ENCODE results near the gene FRK.

The FRK gene

DNA sequence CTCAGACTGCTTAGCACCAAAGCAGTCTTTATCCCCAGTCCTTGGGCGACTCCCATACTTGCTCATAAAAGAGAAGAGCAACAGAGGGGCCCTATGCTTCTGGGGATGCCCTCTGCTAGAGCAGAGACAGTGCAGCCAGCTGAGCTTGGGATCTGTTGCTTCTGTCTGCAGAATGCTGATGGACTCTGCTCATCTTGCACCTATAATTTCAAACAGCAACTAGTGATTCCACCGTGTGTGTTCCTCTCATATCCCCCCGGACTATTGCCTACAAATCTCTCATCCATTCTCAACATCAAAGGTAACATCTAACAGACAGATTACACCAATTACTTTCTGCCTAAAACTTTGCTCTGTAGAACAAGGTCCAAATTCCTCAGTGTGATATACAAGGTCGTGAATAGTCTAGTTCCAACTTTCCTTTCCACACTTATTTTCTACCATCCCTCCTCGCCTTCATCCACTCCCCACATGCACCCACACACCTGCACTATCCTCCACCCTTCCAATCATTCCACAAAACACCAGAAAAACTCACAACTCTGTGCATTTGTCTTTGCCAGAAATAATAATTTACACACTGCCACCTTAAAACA lies 62.6 kb downstream of the FRK start:
- H3K27me3 ChIP-seq (ENCODE audit: control insufficient read depth in 1 of 2, insufficient read depth in 1 of 2, low read length in 2 of 2): no peaks in the 10 kb centered on the region
- H3K79me1 ChIP-seq (replicated peaks; ENCODE audit: low read length, poor library complexity, severe bottlenecking): peaks cover 32% of the 10 kb centered on the region
- no peak overlapping the region for H4K91ac ChIP-seq (ENCODE audit: low read length)
- H2AFZ ChIP-seq (ENCODE audit: low read depth, low read length): no peak overlapping the region
- no peak overlapping the region for H2BK12ac ChIP-seq (ENCODE audit: low read length in 2 of 2)
- no peak overlapping the region for H3K23ac ChIP-seq (ENCODE audit: low read length in 2 of 2)
- no peak overlapping the region for H3K4me2 ChIP-seq (ENCODE audit: low read length, poor library complexity, severe bottlenecking)
- H2BK15ac ChIP-seq (ENCODE audit: low read depth, poor library complexity, severe bottlenecking): no peak overlapping the region
- no peak overlapping the region for H3K9ac ChIP-seq (ENCODE audit: low read length)
- no peak overlapping the region for H2BK5ac ChIP-seq (ENCODE audit: low read depth, low read length, poor library complexity, severe bottlenecking)
- H2AK5ac ChIP-seq (ENCODE audit: low read length, severe bottlenecking): no peak overlapping the region
- no peak overlapping the region for H3K4ac ChIP-seq (ENCODE audit: low read depth in 1 of 2, low read length in 2 of 2)
- no peaks in the 10 kb centered on the region for H3K9me3 ChIP-seq (ENCODE audit: control insufficient read depth, low read length)
- no peak overlapping the region for H3K27ac ChIP-seq (ENCODE audit: low read length, poor library complexity, severe bottlenecking)
- H3K4me3 ChIP-seq (ENCODE audit: insufficient read depth in 1 of 2, low read depth in 1 of 2, low read length in 2 of 2): no peak overlapping the region
- 91% methylated on average over 5 of the region's 5 CpGs for WGBS
- no peak overlapping the region for H3K18ac ChIP-seq (ENCODE audit: low read depth in 1 of 2, low read length in 2 of 2)
- no peaks in the 10 kb centered on the region for H3K4me1 ChIP-seq (ENCODE audit: control insufficient read depth, insufficient read depth, low read depth, low read length)
- H4K8ac ChIP-seq (ENCODE audit: low read length): no peak overlapping the region
- H2BK120ac ChIP-seq (ENCODE audit: low read depth, low read length): no peak overlapping the region
- no peak for DNase-seq
- no peak overlapping the region for H3K14ac ChIP-seq (ENCODE audit: low read length in 2 of 2)
- H3K36me3 ChIP-seq (ENCODE audit: control insufficient read depth in 1 of 2, insufficient read depth in 2 of 2, low read depth in 1 of 2, low read length in 2 of 2): peaks cover 0 to 18% of the 10 kb centered on the region in 2 experiments

- H3K9ac ChIP-seq (ENCODE audit: low read length): no peak overlapping the region
- H4K91ac ChIP-seq (ENCODE audit: low read length): no peak overlapping the region
- no peak overlapping the region for H3K18ac ChIP-seq (ENCODE audit: low read depth in 1 of 2, low read length in 2 of 2)
- no peak overlapping the region for H3K4me2 ChIP-seq (ENCODE audit: low read length, poor library complexity, severe bottlenecking)
- H3K27me3 ChIP-seq (ENCODE audit: control insufficient read depth in 1 of 2, insufficient read depth in 1 of 2, low read length in 2 of 2): no peaks in the 10 kb centered on the region
- H2BK5ac ChIP-seq (ENCODE audit: low read depth, low read length, poor library complexity, severe bottlenecking): no peak overlapping the region
- WGBS: 93% methylated on average over 1 of the region's 2 CpGs
- H3K79me1 ChIP-seq (replicated peaks; ENCODE audit: low read length, poor library complexity, severe bottlenecking): peaks cover 16% of the 10 kb centered on the region
- H3K4me1 ChIP-seq (ENCODE audit: control insufficient read depth, insufficient read depth, low read depth, low read length): no peaks in the 10 kb centered on the region
- DNase-seq: no peak
- H3K36me3 ChIP-seq (ENCODE audit: control insufficient read depth in 1 of 2, insufficient read depth in 2 of 2, low read depth in 1 of 2, low read length in 2 of 2): no peaks in the 10 kb centered on the region
- no peak overlapping the region for H2BK15ac ChIP-seq (ENCODE audit: low read depth, poor library complexity, severe bottlenecking)
- peaks cover 2% of the 10 kb centered on the region for H3K9me3 ChIP-seq (ENCODE audit: control insufficient read depth, low read length)
- H2BK12ac ChIP-seq (ENCODE audit: low read length in 2 of 2): no peak overlapping the region
- no peak overlapping the region for H2AK5ac ChIP-seq (ENCODE audit: low read length, severe bottlenecking)
- no peak overlapping the region for H3K23ac ChIP-seq (ENCODE audit: low read length in 2 of 2)
- no peak overlapping the region for H3K4ac ChIP-seq (ENCODE audit: low read depth in 1 of 2, low read length in 2 of 2)
- no peak overlapping the region for H2BK120ac ChIP-seq (ENCODE audit: low read depth, low read length)
- H3K14ac ChIP-seq (ENCODE audit: low read length in 2 of 2): no peak overlapping the region
- no peak overlapping the region for H4K8ac ChIP-seq (ENCODE audit: low read length)
- no peak overlapping the region for H3K27ac ChIP-seq (ENCODE audit: low read length, poor library complexity, severe bottlenecking)
- no peak overlapping the region for H3K4me3 ChIP-seq (ENCODE audit: insufficient read depth in 1 of 2, low read depth in 1 of 2, low read length in 2 of 2)
- H2AFZ ChIP-seq (ENCODE audit: low read depth, low read length): no peak overlapping the region
Measured at GRCh38 chr6:115986026-115986425, 74.7 kb downstream of the FRK start.

GRCh38 chr6:115984809-115985208 lies 75.9 kb downstream of the FRK start:
- Histone ChIP-seq H3K27ac (ENCODE audit: low read length, poor library complexity, severe bottlenecking) (no peak overlapping the region), H2BK5ac (ENCODE audit: low read depth, low read length, poor library complexity, severe bottlenecking) (no peak overlapping the region), H2BK120ac (ENCODE audit: low read depth, low read length) (no peak overlapping the region), H3K14ac (ENCODE audit: low read length in 2 of 2) (no peak overlapping the region), H3K4me3 (ENCODE audit: insufficient read depth in 1 of 2, low read depth in 1 of 2, low read length in 2 of 2) (no peak overlapping the region), H3K9me3 (ENCODE audit: control insufficient read depth, low read length) (no peaks in the 10 kb centered on the region), H2AK5ac (ENCODE audit: low read length, severe bottlenecking) (no peak overlapping the region), H3K79me1 (replicated peaks; ENCODE audit: low read length, poor library complexity, severe bottlenecking) (peaks cover 16% of the 10 kb centered on the region), H3K36me3 (ENCODE audit: control insufficient read depth in 1 of 2, insufficient read depth in 2 of 2, low read depth in 1 of 2, low read length in 2 of 2) (no peaks in the 10 kb centered on the region), H2BK15ac (ENCODE audit: low read depth, poor library complexity, severe bottlenecking) (no peak overlapping the region), H3K23ac (ENCODE audit: low read length in 2 of 2) (no peak overlapping the region), H2AFZ (ENCODE audit: low read depth, low read length) (no peak overlapping the region), H4K8ac (ENCODE audit: low read length) (no peak overlapping the region), H3K27me3 (ENCODE audit: control insufficient read depth in 1 of 2, insufficient read depth in 1 of 2, low read length in 2 of 2) (no peaks in the 10 kb centered on the region), H3K4ac (ENCODE audit: low read depth in 1 of 2, low read length in 2 of 2) (no peak overlapping the region), H3K18ac (ENCODE audit: low read depth in 1 of 2, low read length in 2 of 2) (no peak overlapping the region), H3K4me1 (ENCODE audit: control insufficient read depth, insufficient read depth, low read depth, low read length) (no peaks in the 10 kb centered on the region), H2BK12ac (ENCODE audit: low read length in 2 of 2) (no peak overlapping the region), H3K9ac (ENCODE audit: low read length) (no peak overlapping the region), H3K4me2 (ENCODE audit: low read length, poor library complexity, severe bottlenecking) (no peak overlapping the region), H4K91ac (ENCODE audit: low read length) (no peak overlapping the region)
- no CpG with 5 or more reads among the region's 2 CpGs for WGBS
- DNase-seq: no peak

DNA sequence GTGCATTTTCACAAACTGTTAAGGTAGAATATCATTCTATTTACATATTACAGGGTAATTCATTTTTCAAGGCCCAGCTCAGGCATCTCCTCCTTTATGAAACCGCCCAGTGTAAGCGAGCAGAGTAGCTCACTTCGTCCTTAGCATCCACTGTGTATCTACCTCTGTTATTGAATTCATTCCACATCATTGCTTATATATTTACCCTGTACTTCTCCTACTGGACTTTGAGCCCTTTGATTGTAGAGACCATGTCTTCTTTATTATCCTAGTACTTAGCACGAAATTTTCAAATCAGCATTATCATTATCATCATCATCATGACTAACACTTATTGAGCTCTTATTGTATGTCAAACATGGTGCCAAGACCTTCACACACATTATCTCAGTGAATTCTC lies 76.7 kb downstream of the FRK start:
- no peak overlapping the region for H4K91ac ChIP-seq (ENCODE audit: low read length)
- no peaks in the 10 kb centered on the region for H3K9me3 ChIP-seq (ENCODE audit: control insufficient read depth, low read length)
- no peak overlapping the region for H2BK12ac ChIP-seq (ENCODE audit: low read length in 2 of 2)
- no peak overlapping the region for H3K4me2 ChIP-seq (ENCODE audit: low read length, poor library complexity, severe bottlenecking)
- H3K27ac ChIP-seq (ENCODE audit: low read length, poor library complexity, severe bottlenecking): no peak overlapping the region
- no peak overlapping the region for H4K8ac ChIP-seq (ENCODE audit: low read length)
- H3K4me1 ChIP-seq (ENCODE audit: control insufficient read depth, insufficient read depth, low read depth, low read length): no peaks in the 10 kb centered on the region
- no peak for DNase-seq
- WGBS: 80% methylated on average over 4 of the region's 4 CpGs
- no peak overlapping the region for H3K18ac ChIP-seq (ENCODE audit: low read depth in 1 of 2, low read length in 2 of 2)
- H3K36me3 ChIP-seq (ENCODE audit: control insufficient read depth in 1 of 2, insufficient read depth in 2 of 2, low read depth in 1 of 2, low read length in 2 of 2): no peaks in the 10 kb centered on the region
- peaks cover 16% of the 10 kb centered on the region for H3K79me1 ChIP-seq (replicated peaks; ENCODE audit: low read length, poor library complexity, severe bottlenecking)
- no peak overlapping the region for H2AFZ ChIP-seq (ENCODE audit: low read depth, low read length)
- H3K23ac ChIP-seq (ENCODE audit: low read length in 2 of 2): no peak overlapping the region
- H2BK5ac ChIP-seq (ENCODE audit: low read depth, low read length, poor library complexity, severe bottlenecking): no peak overlapping the region
- H2BK120ac ChIP-seq (ENCODE audit: low read depth, low read length): no peak overlapping the region
- no peak overlapping the region for H3K4ac ChIP-seq (ENCODE audit: low read depth in 1 of 2, low read length in 2 of 2)
- H3K27me3 ChIP-seq (ENCODE audit: control insufficient read depth in 1 of 2, insufficient read depth in 1 of 2, low read length in 2 of 2): no peaks in the 10 kb centered on the region
- no peak overlapping the region for H3K4me3 ChIP-seq (ENCODE audit: insufficient read depth in 1 of 2, low read depth in 1 of 2, low read length in 2 of 2)
- H2AK5ac ChIP-seq (ENCODE audit: low read length, severe bottlenecking): no peak overlapping the region
- no peak overlapping the region for H3K9ac ChIP-seq (ENCODE audit: low read length)
- no peak overlapping the region for H2BK15ac ChIP-seq (ENCODE audit: low read depth, poor library complexity, severe bottlenecking)
- no peak overlapping the region for H3K14ac ChIP-seq (ENCODE audit: low read length in 2 of 2)
